ENCODE data around the gene RAB5B.

DNA sequence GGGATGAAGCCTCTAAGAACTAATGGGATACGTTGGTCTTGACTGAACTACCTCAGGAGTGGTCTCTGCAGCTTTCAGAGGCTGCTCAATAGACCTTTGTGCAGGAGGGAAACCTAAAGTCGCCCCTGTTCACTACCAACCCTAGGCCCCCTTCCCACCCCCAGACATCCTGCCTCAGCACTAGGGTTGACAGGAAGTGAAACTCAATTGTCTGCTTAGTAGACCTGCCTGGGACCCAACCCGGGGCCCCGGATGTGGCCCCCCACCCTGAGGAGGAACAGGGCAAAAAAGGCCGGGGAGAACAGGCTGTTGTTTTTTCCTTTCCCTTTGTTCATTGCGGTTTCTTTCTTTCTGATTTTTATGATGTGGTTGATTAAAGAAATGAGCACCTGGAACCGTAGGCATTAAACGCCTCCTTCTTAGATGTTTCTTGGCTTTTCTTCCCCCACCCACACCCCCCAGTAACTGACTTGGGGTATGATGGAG is 44.5 kb upstream of the RAB5B start:
- no peak for TF ChIP-seq EZH2 (IDR thresholded peaks at IDR 0.05; ENCODE audit: borderline replicate concordance, control insufficient read depth, low read depth, low read length)
- no peak for TF ChIP-seq ZNF274 (IDR thresholded peaks at IDR 0.05; ENCODE audit: insufficient read depth, insufficient read length)
- TF ChIP-seq RAD21 (IDR thresholded peaks at IDR 0.05; ENCODE audit: insufficient read depth, low read depth, low read length) = no peak
- TF ChIP-seq, protein P1, sequence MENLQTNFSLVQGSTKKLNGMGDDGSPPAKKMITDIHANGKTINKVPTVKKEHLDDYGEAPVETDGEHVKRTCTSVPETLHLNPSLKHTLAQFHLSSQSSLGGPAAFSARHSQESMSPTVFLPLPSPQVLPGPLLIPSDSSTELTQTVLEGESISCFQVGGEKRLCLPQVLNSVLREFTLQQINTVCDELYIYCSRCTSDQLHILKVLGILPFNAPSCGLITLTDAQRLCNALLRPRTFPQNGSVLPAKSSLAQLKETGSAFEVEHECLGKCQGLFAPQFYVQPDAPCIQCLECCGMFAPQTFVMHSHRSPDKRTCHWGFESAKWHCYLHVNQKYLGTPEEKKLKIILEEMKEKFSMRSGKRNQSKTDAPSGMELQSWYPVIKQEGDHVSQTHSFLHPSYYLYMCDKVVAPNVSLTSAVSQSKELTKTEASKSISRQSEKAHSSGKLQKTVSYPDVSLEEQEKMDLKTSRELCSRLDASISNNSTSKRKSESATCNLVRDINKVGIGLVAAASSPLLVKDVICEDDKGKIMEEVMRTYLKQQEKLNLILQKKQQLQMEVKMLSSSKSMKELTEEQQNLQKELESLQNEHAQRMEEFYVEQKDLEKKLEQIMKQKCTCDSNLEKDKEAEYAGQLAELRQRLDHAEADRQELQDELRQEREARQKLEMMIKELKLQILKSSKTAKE (IDR thresholded peaks at IDR 0.05; ENCODE audit: low read depth, poor library complexity, severe bottlenecking) = peak; percentile 54
- TF ChIP-seq POLR2A (IDR thresholded peaks at IDR 0.05; ENCODE audit: low read depth, low read length) = peak; percentile 72
- TF ChIP-seq MTA3 (IDR thresholded peaks at IDR 0.05; ENCODE audit: borderline replicate concordance, low read length) = peak; percentile 90; the same call in 1 of the 2 replicates
- TF ChIP-seq, protein P2, sequence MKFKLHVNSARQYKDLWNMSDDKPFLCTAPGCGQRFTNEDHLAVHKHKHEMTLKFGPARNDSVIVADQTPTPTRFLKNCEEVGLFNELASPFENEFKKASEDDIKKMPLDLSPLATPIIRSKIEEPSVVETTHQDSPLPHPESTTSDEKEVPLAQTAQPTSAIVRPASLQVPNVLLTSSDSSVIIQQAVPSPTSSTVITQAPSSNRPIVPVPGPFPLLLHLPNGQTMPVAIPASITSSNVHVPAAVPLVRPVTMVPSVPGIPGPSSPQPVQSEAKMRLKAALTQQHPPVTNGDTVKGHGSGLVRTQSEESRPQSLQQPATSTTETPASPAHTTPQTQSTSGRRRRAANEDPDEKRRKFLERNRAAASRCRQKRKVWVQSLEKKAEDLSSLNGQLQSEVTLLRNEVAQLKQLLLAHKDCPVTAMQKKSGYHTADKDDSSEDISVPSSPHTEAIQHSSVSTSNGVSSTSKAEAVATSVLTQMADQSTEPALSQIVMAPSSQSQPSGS (IDR thresholded peaks at IDR 0.05; ENCODE audit: low read length) = peak; percentile 69; the same call in 1 of the 2 replicates
- TF ChIP-seq ZNF217 (IDR thresholded peaks at IDR 0.05) = 0 out of 2 replicates have a peak, but pooled peaks have one; percentile 34
